ENCODE measurements around the gene SYT3.

Gene SYT3

DNA sequence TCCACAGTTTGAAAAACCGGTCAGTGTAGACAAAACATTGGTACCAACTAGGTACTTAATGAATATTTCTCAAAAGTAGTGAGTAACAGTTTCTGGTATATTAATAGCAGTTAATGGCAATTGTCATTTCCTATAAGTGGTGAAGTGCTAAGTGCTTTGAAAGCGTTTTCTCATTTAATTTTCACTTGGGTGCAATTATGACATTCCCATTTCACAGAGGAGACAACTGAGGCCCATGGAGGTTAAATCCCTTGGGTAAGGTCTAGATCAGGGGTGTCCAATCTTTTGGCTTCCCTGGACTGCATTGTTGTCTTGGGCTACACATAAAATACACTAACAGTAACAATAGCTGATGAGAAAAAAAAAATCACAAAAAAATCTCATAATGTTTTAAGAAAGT, 687 bp upstream of the SYT3 start:
- POLR2A ChIA-PET = no interaction called here
- Histone ChIP-seq H3K4me1 (ENCODE audit: control insufficient read depth, insufficient read depth, low read length) (no peaks in the 10 kb centered on the region), H3K36me3 (ENCODE audit: control insufficient read depth in 2 of 2, insufficient read depth in 1 of 2, low read length in 2 of 2) (no peaks in the 10 kb centered on the region), H3K27ac (ENCODE audit: extremely low read depth, low read depth, low read length) (no peak overlapping the region), H3K4me3 (ENCODE audit: low read depth, low read length) (no peak overlapping the region), H3K9me3 (ENCODE audit: control insufficient read depth, insufficient read depth, low read depth, low read length) (no peaks in the 10 kb centered on the region)
- TF ChIP-seq ZNF274 (IDR thresholded peaks at IDR 0.05; ENCODE audit: low read length) (no peak), ZNF274 (tag by site-specific recombination; IDR thresholded peaks at IDR 0.05; ENCODE audit: borderline replicate concordance) (no peak), ZNF530 (tag by site-specific recombination; IDR thresholded peaks at IDR 0.05; ENCODE audit: low read depth) (no peak)
- TF ChIP-seq, protein P1, sequence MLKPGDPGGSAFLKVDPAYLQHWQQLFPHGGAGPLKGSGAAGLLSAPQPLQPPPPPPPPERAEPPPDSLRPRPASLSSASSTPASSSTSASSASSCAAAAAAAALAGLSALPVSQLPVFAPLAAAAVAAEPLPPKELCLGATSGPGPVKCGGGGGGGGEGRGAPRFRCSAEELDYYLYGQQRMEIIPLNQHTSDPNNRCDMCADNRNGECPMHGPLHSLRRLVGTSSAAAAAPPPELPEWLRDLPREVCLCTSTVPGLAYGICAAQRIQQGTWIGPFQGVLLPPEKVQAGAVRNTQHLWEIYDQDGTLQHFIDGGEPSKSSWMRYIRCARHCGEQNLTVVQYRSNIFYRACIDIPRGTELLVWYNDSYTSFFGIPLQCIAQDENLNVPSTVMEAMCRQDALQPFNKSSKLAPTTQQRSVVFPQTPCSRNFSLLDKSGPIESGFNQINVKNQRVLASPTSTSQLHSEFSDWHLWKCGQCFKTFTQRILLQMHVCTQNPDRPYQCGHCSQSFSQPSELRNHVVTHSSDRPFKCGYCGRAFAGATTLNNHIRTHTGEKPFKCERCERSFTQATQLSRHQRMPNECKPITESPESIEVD (tag by site-specific recombination; IDR thresholded peaks at IDR 0.05) = no peak
- TF ChIP-seq, protein P2, sequence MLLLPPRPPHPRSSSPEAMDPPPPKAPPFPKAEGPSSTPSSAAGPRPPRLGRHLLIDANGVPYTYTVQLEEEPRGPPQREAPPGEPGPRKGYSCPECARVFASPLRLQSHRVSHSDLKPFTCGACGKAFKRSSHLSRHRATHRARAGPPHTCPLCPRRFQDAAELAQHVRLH (tag by site-specific recombination; IDR thresholded peaks at IDR 0.05) = 0 out of 2 replicates have a peak, but pooled peaks have one; percentile 38
- CTCF ChIA-PET = interaction anchor here (0.6 to 1.0 kb wide), 2 partner anchors 15 to 23 kb away, joined by 3 read pairs; no protein-coding TSS in a partner anchor

GRCh38 chr19:50638600-50638999, 1.1 kb downstream of the SYT3 start:
- H3K9me3 ChIP-seq (ENCODE audit: control insufficient read depth, insufficient read depth, low read depth, low read length) = no peaks in the 10 kb centered on the region
- no peaks in the 10 kb centered on the region for H3K4me1 ChIP-seq (ENCODE audit: control insufficient read depth, insufficient read depth, low read length)
- no peaks in the 10 kb centered on the region for H3K36me3 ChIP-seq (ENCODE audit: control insufficient read depth in 2 of 2, insufficient read depth in 1 of 2, low read length in 2 of 2)
- H3K27ac ChIP-seq (ENCODE audit: extremely low read depth, low read depth, low read length) = no peak overlapping the region
- ChIA-PET POLR2A (interaction anchor here (0.6 kb wide), 2 partner anchors 86 to 154 kb away, joined by 4 to 11 read pairs; no protein-coding TSS in a partner anchor), CTCF (interaction anchor here (0.6 kb wide), 1 partner anchor 32 kb away, joined by 3 read pairs; no protein-coding TSS in a partner anchor)
- TF ChIP-seq EGR2 (tag by site-specific recombination; IDR thresholded peaks at IDR 0.05; ENCODE audit: low read depth) = no peak
- TF ChIP-seq ZNF366 (tag by site-specific recombination; conservative IDR thresholded peaks at IDR 0.05) = peak; percentile 89
- no peak for TF ChIP-seq ZNF138 (tag by site-specific recombination; IDR thresholded peaks at IDR 0.05; ENCODE audit: borderline replicate concordance)
- TF ChIP-seq WT1 (tag by site-specific recombination; IDR thresholded peaks at IDR 0.05) = no peak
- no peak for TF ChIP-seq ZNF221 (tag by site-specific recombination; IDR thresholded peaks at IDR 0.05; ENCODE audit: borderline replicate concordance)
- TF ChIP-seq ZBTB17 (tag by site-specific recombination; IDR thresholded peaks at IDR 0.05) = peak; percentile 86
- 0 out of 2 replicates have a peak, but pooled peaks have one; percentile 21 for TF ChIP-seq ZNF777 (tag by site-specific recombination; IDR thresholded peaks at IDR 0.05; ENCODE audit: borderline replicate concordance)
- TF ChIP-seq KLF7 (tag by site-specific recombination; IDR thresholded peaks at IDR 0.05; ENCODE audit: borderline replicate concordance) = no peak
- TF ChIP-seq ZNF658 (tag by site-specific recombination; IDR thresholded peaks at IDR 0.05) = no peak
- TF ChIP-seq ZNF510 (tag by site-specific recombination; IDR thresholded peaks at IDR 0.05; ENCODE audit: insufficient replicate concordance) = no peak
- TF ChIP-seq ZBTB11 (tag by site-specific recombination; conservative IDR thresholded peaks at IDR 0.05; ENCODE audit: low read depth) = no peak
- no peak for TF ChIP-seq ZNF548 (tag by site-specific recombination; IDR thresholded peaks at IDR 0.05)
- TF ChIP-seq ZNF501 (tag by site-specific recombination; IDR thresholded peaks at IDR 0.05) = no peak
- TF ChIP-seq ZNF398 (tag by site-specific recombination; IDR thresholded peaks at IDR 0.05) = 0 out of 2 replicates have a peak, but pooled peaks have one; percentile 11
- H3K4me3 ChIP-seq (ENCODE audit: low read depth, low read length) = peak overlapping the region; percentile 65

Data from HEK293 (cell line).